Measurements from ENCODE around the gene NPFFR1.

NPFFR1 gene

GRCh38 chr10:70271996-70272924 is 11.5 kb downstream of the NPFFR1 start:
- WGBS (ENCODE audit: insufficient coverage, insufficient read length) = no CpG with 5 or more reads among the region's 17 CpGs
- Histone ChIP-seq H3K36me3 (ENCODE audit: control insufficient read depth, insufficient read depth, low read length) (no peaks in the 10 kb centered on the region), H3K4me1 (ENCODE audit: control insufficient read depth, insufficient read depth, low read length) (0 out of 2 replicates have a peak, but pooled peaks cover 2% of the 10 kb centered on the region), H3K4me3 (ENCODE audit: low read length) (no peak overlapping the region), H3K27ac (ENCODE audit: low read length) (no peak overlapping the region), H3K27me3 (ENCODE audit: control insufficient read depth, insufficient read depth, low read length) (no peaks in the 10 kb centered on the region), H3K9me3 (ENCODE audit: control insufficient read depth, insufficient read depth, low read length) (no peaks in the 10 kb centered on the region)
- DNase-seq (ENCODE audit: low read depth, low spot score) = no peak

DNA sequence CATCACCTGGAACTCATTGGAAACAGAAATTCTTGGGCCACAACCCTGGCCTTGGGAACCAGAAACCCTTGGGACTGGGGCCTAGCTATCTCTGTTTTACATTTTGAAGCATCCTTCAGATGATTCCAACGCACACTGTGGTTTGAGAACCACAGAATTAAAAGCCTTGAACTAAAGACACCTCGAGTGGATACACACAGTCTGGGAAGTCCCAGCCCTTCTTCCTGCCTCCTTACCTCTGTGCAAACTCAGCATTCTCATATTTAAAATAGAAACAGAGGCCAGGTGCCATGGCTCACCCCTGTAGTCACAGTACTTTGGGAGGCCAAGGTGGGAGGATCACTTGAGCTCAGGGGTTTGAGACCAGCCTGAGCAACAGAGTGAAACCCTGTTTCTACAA is 12.9 kb downstream of the NPFFR1 start:
- Histone ChIP-seq H3K27me3 (ENCODE audit: control insufficient read depth, insufficient read depth, low read length) (no peaks in the 10 kb centered on the region), H3K4me1 (ENCODE audit: control insufficient read depth, insufficient read depth, low read length) (0 out of 2 replicates have a peak, but pooled peaks cover 2% of the 10 kb centered on the region), H3K36me3 (ENCODE audit: control insufficient read depth, insufficient read depth, low read length) (no peaks in the 10 kb centered on the region), H3K27ac (ENCODE audit: low read length) (no peak overlapping the region), H3K9me3 (ENCODE audit: control insufficient read depth, insufficient read depth, low read length) (no peaks in the 10 kb centered on the region), H3K4me3 (ENCODE audit: low read length) (no peak overlapping the region)
- WGBS (ENCODE audit: insufficient coverage, insufficient read length) = no CpG with 5 or more reads among the region's 2 CpGs
- DNase-seq (ENCODE audit: low read depth, low spot score) = no peak

- 0 out of 2 replicates have a peak, but pooled peaks cover 2% of the 10 kb centered on the region for H3K4me1 ChIP-seq (ENCODE audit: control insufficient read depth, insufficient read depth, low read length)
- no peaks in the 10 kb centered on the region for H3K27me3 ChIP-seq (ENCODE audit: control insufficient read depth, insufficient read depth, low read length)
- no CpG with 5 or more reads among the region's 3 CpGs for WGBS (ENCODE audit: insufficient coverage, insufficient read length)
These were observed 14.1 kb downstream of the NPFFR1 start for GRCh38 chr10:70269741-70270140.

DNA sequence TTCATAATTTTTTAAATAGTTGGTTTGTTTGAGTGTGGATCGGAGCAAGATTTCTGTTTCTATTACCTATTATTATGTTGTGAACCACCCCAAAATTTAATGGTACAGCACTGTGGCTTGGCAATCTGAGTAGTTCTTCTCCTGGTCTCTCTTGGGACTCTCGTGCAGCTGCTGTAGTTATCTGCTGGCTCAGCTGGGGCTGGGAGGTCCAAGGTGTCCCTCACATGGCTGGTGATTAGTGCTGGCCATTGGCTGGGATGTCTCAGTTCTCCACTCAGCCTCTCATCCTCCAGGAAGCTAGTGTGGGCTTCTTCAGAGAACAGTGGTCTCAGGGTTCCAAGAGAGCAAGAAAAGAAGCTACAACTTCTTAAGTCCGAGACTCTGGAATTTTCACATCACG is 15.4 kb downstream of the NPFFR1 start:
- no peak overlapping the region for H3K27ac ChIP-seq (ENCODE audit: low read length)
- H3K9me3 ChIP-seq (ENCODE audit: control insufficient read depth, insufficient read depth, low read length) = no peaks in the 10 kb centered on the region
- no peak overlapping the region for H3K4me3 ChIP-seq (ENCODE audit: low read length)
- no CpG with 5 or more reads among the region's 4 CpGs for WGBS (ENCODE audit: insufficient coverage, insufficient read length)
- no peaks in the 10 kb centered on the region for H3K36me3 ChIP-seq (ENCODE audit: control insufficient read depth, insufficient read depth, low read length)
- 0 out of 2 replicates have a peak, but pooled peaks cover under 1% of the 10 kb centered on the region for H3K4me1 ChIP-seq (ENCODE audit: control insufficient read depth, insufficient read depth, low read length)
- no peaks in the 10 kb centered on the region for H3K27me3 ChIP-seq (ENCODE audit: control insufficient read depth, insufficient read depth, low read length)
- DNase-seq (ENCODE audit: low read depth, low spot score) = no peak

More at GRCh38 chr10:70269741-70270140, 14.1 kb downstream of the NPFFR1 start:
- DNase-seq (ENCODE audit: low read depth, low spot score) = no peak
- Histone ChIP-seq H3K27ac (ENCODE audit: low read length) (no peak overlapping the region), H3K9me3 (ENCODE audit: control insufficient read depth, insufficient read depth, low read length) (no peaks in the 10 kb centered on the region), H3K36me3 (ENCODE audit: control insufficient read depth, insufficient read depth, low read length) (no peaks in the 10 kb centered on the region), H3K4me3 (ENCODE audit: low read length) (no peak overlapping the region)

GRCh38 chr10:70267161-70267933 is 16.5 kb downstream of the NPFFR1 start:
- no peaks in the 10 kb centered on the region for H3K36me3 ChIP-seq (ENCODE audit: control insufficient read depth, insufficient read depth, low read length)
- no peak overlapping the region for H3K4me3 ChIP-seq (ENCODE audit: low read length)
- no peaks in the 10 kb centered on the region for H3K27me3 ChIP-seq (ENCODE audit: control insufficient read depth, insufficient read depth, low read length)
- H3K4me1 ChIP-seq (ENCODE audit: control insufficient read depth, insufficient read depth, low read length) = no peaks in the 10 kb centered on the region
- WGBS (ENCODE audit: insufficient coverage, insufficient read length) = no CpG with 5 or more reads among the region's 9 CpGs
- no peaks in the 10 kb centered on the region for H3K9me3 ChIP-seq (ENCODE audit: control insufficient read depth, insufficient read depth, low read length)
- DNase-seq (ENCODE audit: low read depth, low spot score) = no peak
- no peak overlapping the region for H3K27ac ChIP-seq (ENCODE audit: low read length)

DNA sequence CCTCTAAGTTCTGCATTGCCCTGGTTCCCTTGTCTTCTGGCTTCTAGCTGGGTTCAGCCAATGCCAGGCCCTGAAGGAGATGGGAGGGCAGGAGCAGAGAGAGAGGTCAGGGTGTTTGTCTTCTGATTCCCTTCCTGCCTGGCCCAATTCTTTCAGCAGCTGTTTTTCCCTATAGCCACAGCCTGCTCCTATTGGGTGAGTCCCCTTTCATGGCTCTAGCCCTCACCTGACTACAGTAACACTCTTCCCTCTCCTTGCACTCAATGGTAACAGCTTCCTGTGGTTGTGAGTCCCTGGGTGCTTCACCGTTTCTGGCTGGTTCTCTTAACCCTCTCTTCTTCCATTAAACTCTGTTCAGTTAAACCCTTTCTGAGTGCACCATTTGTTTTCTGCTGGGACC is 17.1 kb downstream of the NPFFR1 start:
- Histone ChIP-seq H3K4me1 (ENCODE audit: control insufficient read depth, insufficient read depth, low read length) (no peaks in the 10 kb centered on the region), H3K9me3 (ENCODE audit: control insufficient read depth, insufficient read depth, low read length) (no peaks in the 10 kb centered on the region), H3K36me3 (ENCODE audit: control insufficient read depth, insufficient read depth, low read length) (no peaks in the 10 kb centered on the region), H3K27me3 (ENCODE audit: control insufficient read depth, insufficient read depth, low read length) (no peaks in the 10 kb centered on the region), H3K4me3 (ENCODE audit: low read length) (no peak overlapping the region), H3K27ac (ENCODE audit: low read length) (no peak overlapping the region)
- no CpG with 5 or more reads among the region's 1 CpG for WGBS (ENCODE audit: insufficient coverage, insufficient read length)
- no peak for DNase-seq (ENCODE audit: low read depth, low spot score)

- no peaks in the 10 kb centered on the region for H3K36me3 ChIP-seq (ENCODE audit: control insufficient read depth, insufficient read depth, low read length)
- H3K27me3 ChIP-seq (ENCODE audit: control insufficient read depth, insufficient read depth, low read length) = no peaks in the 10 kb centered on the region
- H3K4me1 ChIP-seq (ENCODE audit: control insufficient read depth, insufficient read depth, low read length) = no peaks in the 10 kb centered on the region
- no peak for DNase-seq (ENCODE audit: low read depth, low spot score)
- no peak overlapping the region for H3K4me3 ChIP-seq (ENCODE audit: low read length)
- H3K9me3 ChIP-seq (ENCODE audit: control insufficient read depth, insufficient read depth, low read length) = no peaks in the 10 kb centered on the region
- no peak overlapping the region for H3K27ac ChIP-seq (ENCODE audit: low read length)
- no CpG with 5 or more reads among the region's 7 CpGs for WGBS (ENCODE audit: insufficient coverage, insufficient read length)
These were observed 17.7 kb downstream of the NPFFR1 start for GRCh38 chr10:70266056-70266455.

DNA sequence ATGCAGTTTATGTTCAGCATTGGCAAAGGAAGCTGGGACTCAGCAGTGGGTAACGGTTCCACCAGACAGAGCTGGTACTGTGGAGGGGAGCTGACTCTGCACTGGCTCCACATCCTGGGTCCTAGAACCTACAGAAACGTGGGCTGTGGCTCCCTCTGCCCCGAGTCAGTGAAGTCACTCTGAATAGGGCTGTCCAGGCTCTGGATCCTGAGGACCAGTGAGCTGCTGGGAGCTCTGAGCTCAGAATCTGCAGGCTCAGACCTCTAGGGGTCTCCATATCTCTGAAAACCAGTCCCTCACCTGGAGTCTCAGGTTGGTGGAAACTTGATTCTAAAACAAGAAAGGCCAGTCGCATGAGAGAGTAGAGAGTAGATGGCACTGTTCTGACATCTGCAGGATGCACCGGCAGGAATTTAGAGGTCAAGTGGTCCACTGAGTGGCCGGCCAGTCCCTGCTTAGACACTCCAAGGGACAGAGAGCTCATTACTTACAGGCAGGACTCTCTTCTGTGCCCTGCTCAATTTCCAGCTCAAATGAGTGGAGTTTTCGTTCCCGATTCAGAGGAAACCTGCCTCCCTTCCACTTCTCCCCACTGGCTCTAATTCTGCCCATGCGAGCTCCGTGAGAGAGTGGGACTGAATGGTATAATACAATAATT is 18.6 kb downstream of the NPFFR1 start:
- no peaks in the 10 kb centered on the region for H3K27me3 ChIP-seq (ENCODE audit: control insufficient read depth, insufficient read depth, low read length)
- no CpG with 5 or more reads among the region's 10 CpGs for WGBS (ENCODE audit: insufficient coverage, insufficient read length)
- H3K36me3 ChIP-seq (ENCODE audit: control insufficient read depth, insufficient read depth, low read length) = no peaks in the 10 kb centered on the region
- peak; percentile 71 for DNase-seq (ENCODE audit: low read depth, low spot score)
- H3K27ac ChIP-seq (ENCODE audit: low read length) = no peak overlapping the region
- no peaks in the 10 kb centered on the region for H3K9me3 ChIP-seq (ENCODE audit: control insufficient read depth, insufficient read depth, low read length)
- no peaks in the 10 kb centered on the region for H3K4me1 ChIP-seq (ENCODE audit: control insufficient read depth, insufficient read depth, low read length)
- H3K4me3 ChIP-seq (ENCODE audit: low read length) = no peak overlapping the region

GRCh38 chr10:70260734-70261133 is 23.1 kb downstream of the NPFFR1 start:
- no peak overlapping the region for H3K27ac ChIP-seq (ENCODE audit: low read length)
- no peak for DNase-seq (ENCODE audit: low read depth, low spot score)
- no peaks in the 10 kb centered on the region for H3K9me3 ChIP-seq (ENCODE audit: control insufficient read depth, insufficient read depth, low read length)
- no peaks in the 10 kb centered on the region; the same call in 1 of the 2 replicates for H3K4me1 ChIP-seq (ENCODE audit: control insufficient read depth, insufficient read depth, low read length)
- no peaks in the 10 kb centered on the region; the same call in 1 of the 2 replicates for H3K36me3 ChIP-seq (ENCODE audit: control insufficient read depth, insufficient read depth, low read length)
- no peak overlapping the region for H3K4me3 ChIP-seq (ENCODE audit: low read length)
- WGBS (ENCODE audit: insufficient coverage, insufficient read length) = no CpG with 5 or more reads among the region's 3 CpGs
- H3K27me3 ChIP-seq (ENCODE audit: control insufficient read depth, insufficient read depth, low read length) = no peaks in the 10 kb centered on the region

DNA sequence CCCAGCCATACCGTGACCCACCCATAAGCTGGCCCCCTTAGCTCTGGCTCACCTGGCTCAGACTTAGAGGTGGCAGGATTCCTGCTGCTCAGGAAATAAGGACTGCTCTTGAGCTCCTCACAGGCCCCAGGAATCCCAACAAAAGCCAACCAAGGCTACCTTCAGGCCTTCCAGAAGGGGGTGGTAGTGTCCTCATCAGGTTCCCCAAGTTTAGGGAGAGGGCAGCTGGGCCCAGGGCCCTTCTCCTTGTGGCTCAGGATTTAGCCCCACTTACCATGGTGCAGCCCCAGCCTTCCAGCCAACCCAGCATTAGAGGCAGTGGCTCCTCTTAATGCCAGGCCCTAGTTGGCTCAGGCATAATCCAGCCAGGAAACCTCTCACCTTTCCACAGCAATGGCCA is 23.5 kb downstream of the NPFFR1 start:
- WGBS (ENCODE audit: insufficient coverage, insufficient read length) = no CpG with 5 or more reads among the region's 1 CpG
- no peak overlapping the region for H3K27ac ChIP-seq (ENCODE audit: low read length)

More for the DNA sequence above, 23.5 kb downstream of the NPFFR1 start:
- DNase-seq (ENCODE audit: low read depth, low spot score) = no peak
- no peaks in the 10 kb centered on the region for H3K27me3 ChIP-seq (ENCODE audit: control insufficient read depth, insufficient read depth, low read length)
- no peaks in the 10 kb centered on the region; the same call in 1 of the 2 replicates for H3K4me1 ChIP-seq (ENCODE audit: control insufficient read depth, insufficient read depth, low read length)
- no peak overlapping the region for H3K4me3 ChIP-seq (ENCODE audit: low read length)
- no peaks in the 10 kb centered on the region for H3K9me3 ChIP-seq (ENCODE audit: control insufficient read depth, insufficient read depth, low read length)
- no peaks in the 10 kb centered on the region; the same call in 1 of the 2 replicates for H3K36me3 ChIP-seq (ENCODE audit: control insufficient read depth, insufficient read depth, low read length)

All from iPS DF 6.9 (cell line).